22Rv1 (cell line): ENCODE measurements around the gene AKIP1.

Experiments used
- ZFX ChIP-seq: fragments of 450-650 bp; IDR thresholded peaks from 2 replicates; pipeline ENCODE4 v1.6.1; 2017; ENCODE audit warnings: antibody characterized with exemption, borderline replicate concordance
- TF ChIP-seq, protein P1 (sequence below): fragments of 450-650 bp; IDR thresholded peaks from 2 replicates; pipeline ENCODE4 v1.5.1; 2017; ENCODE audit warnings: mild to moderate bottlenecking

DNA sequence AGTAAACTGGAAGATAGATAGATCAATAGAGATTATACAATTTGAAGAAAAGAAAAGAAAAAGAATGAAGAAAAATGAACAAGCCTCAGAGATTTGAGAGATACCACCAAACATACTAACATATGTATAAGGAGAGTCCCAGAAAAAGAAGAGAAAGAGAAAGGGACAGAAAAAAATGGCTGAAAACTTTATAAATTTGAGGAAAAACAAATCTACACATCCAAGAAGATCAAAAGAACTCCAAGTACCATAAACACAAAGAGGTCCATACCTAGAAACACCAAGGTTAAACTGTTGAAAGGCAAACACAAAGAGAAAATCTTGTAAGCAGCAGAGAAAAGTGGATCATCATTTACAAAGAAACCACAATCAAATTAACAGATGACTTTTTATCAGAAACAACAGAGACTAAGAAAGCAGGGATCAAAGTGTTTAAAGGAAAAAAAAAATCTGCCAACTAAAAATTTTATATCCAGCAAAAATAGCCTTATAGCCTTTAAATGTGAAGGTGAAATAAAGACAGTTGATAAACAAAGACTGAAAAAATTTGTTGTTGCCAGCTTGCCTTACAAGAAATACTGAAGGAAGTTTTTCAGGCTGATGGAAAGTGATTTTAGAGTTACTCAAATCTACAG lies 11.8 kb upstream of the AKIP1 start:
- TF ChIP-seq, protein P1, sequence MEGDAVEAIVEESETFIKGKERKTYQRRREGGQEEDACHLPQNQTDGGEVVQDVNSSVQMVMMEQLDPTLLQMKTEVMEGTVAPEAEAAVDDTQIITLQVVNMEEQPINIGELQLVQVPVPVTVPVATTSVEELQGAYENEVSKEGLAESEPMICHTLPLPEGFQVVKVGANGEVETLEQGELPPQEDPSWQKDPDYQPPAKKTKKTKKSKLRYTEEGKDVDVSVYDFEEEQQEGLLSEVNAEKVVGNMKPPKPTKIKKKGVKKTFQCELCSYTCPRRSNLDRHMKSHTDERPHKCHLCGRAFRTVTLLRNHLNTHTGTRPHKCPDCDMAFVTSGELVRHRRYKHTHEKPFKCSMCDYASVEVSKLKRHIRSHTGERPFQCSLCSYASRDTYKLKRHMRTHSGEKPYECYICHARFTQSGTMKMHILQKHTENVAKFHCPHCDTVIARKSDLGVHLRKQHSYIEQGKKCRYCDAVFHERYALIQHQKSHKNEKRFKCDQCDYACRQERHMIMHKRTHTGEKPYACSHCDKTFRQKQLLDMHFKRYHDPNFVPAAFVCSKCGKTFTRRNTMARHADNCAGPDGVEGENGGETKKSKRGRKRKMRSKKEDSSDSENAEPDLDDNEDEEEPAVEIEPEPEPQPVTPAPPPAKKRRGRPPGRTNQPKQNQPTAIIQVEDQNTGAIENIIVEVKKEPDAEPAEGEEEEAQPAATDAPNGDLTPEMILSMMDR, result no peak
- no peak for TF ChIP-seq ZFX
